Measurements from ENCODE around the gene MAFG.
"Not testable (repeated sequence)": the region's sequence is repeated elsewhere in the genome, so short reads cannot be mapped to it uniquely, and the experiment has no call there.

MAFG gene

GRCh38 chr17:81921996-81922565 lies 5.5 kb downstream of the MAFG start:
- DNase-seq: no peak

GRCh38 chr17:81921537-81921862 lies 6.0 kb downstream of the MAFG start:
- DNase-seq: no peak

GRCh38 chr17:81920612-81921536 lies 6.7 kb downstream of the MAFG start:
- no peak for DNase-seq

DNA sequence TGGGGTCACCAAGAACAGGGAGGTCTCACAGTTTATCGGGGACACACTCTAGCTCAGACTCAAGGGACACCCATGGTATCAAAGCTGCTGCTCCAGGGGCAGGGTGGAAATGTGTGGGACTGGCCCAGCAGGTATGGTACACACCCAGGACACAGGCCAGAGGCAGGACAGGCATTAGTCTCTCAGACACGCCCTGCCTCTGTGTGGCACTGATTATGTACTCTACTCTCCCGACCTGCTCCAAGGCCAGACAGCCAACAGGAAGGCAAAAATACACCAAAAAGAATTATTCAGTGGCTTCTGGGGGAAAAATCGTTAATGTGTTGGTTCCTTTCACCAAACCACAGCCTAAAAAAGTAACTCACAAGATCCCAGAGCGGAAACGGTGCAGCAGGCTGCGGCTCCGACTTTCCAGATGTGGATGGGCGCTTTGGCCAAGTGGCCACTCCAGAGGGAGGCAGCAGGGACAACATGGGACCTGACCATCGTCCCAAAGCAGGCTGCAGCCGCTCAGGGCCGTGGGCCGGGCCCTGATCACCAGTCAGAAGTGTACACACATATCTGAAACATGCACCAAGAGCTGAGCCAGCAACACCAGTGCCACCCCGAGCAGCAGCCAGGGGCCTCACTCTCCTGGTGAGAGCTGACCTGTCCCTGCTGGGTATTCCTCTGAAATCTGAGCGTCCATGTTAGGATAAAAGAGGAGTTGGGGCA lies 8.5 kb downstream of the MAFG start:
- DNase-seq: no peak

DNA sequence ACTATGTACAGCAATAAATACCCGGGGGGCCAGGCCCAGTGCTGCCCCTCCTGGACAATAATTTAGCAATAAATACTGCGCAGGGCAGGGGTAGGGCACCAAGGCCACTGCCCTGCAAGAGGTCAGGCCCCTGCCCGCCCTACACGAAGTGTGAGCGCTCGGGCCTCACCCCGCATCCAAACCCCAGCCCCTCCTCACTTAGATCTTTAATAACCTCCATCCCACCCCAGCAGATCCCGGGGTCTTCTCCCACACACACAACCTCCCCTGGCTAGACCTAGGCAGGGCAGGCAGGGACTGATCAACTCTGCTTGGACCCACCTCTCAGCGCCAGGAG lies 9.2 kb downstream of the MAFG start:
- DNase-seq: not testable (repeated sequence)

DNA sequence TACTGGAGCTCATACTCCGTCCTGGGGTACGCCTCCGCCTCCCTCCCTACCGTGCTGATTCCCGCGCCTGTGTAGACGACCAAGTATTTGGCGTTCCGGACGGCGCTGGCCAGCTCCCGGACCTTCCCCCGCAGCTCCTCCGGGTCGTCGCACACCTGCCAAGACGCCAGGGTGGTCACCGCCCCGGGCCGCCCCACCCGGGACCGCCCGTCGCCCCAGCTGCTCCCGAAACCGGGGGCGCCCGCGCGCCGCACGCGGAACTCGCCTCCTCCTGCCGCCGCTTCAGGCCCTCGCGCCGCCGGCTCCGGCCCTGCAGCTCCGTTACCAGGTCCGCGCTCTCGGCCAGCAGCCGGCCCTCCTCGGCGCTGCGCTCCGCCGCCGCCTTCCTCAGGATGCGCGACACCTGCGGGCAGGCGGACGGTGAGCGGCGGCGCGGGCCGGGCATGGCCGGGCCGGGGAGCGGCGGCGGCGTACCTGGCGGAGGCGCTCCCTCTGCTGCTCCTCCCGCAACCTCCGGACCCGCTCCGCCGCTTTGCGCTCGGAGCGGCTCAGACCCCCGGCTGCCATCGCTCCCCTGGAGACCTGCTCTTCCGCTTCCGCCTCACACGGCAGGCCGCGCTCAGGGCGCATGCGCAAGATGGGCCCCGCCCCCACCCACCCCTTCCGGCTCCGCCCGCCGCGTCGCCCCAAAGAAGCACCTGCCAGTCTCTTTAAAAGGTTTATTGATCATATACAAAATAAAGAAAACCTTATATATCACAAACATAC lies 9.8 kb downstream of the MAFG start, which contains the start of gene SIRT7:
Gene SIRT7, minus strand, starts transcription at position 612 of the 768 bp plus-strand sequence. Its CDS starts 45 bp downstream, at position 567.
- peak; percentile 97 for DNase-seq

DNA sequence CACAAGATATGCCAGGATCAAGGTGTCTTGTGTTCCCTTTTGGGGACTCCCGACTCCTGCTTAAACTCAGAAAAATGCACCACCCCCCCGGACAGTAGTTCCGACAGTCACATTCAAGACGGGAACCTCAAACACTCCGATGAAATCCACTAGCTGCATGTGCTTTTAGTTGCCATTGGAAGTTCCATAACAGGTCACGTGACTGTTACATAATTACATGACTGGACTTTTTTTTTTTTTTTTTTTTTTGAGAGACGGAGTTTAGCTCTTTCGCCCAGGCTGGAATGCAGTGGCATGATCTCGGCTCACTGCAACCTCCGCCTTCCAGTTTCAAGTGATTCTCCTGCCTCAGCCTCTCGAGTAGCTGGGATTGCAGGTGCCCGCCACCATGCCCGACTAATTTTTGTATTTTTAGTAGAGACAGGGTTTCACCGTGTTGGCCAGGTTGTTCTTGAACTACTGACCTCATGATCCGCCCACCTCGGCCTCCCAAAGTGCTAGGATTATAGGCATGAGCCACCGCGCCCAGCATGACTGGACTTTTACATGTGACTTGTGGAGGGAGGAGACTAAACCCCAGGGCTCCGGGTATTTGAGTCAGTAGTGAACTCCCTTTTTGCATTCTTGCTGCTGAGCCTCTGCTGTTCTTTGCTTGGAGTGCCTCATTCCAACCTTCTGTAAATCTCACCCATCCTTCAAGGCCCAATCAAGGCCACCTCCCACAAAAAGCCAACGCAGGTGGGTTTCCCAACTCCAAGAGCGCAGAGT lies 11.1 kb downstream of the MAFG start:
- DNase-seq: no peak

- DNase-seq: no peak
These were observed 12.2 kb downstream of the MAFG start for GRCh38 chr17:81915331-81915730.

- DNase-seq: no peak
These were observed 13.3 kb downstream of the MAFG start for GRCh38 chr17:81914103-81914850.

DNA sequence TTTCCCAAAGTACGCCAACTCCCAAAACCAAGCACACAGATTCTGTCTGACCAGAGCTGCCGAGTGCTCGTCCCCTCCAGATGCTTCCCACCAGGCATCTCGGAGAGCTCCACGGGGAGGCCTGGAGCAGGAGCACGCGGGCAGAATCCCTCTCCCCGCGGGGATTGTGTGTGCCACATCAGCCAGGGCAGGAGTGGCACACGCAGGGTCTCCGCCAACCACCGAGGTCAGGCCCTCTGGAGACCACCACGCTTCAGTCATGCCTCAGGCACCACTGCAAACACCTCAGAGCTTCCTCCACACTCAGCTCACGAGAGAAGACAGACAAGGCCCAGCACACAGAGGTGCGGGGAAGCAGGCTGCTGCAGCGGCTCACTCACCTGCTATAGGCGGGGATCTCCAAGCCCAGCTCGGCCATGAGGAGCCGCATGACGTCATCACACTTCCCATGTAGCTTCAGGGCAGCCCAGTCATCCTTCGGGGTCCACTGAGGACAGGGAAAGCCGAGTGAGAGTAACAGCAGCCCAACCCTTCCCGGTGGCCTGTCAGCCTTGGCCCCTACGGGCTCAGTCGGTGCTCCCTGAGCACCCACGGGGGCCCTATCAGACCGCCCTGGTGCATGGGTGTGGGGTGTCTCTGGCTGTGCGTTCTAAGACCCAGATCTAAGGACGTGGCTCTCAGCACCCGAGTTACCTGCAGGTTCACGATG lies 14.0 kb downstream of the MAFG start:
- no peak for DNase-seq

DNA sequence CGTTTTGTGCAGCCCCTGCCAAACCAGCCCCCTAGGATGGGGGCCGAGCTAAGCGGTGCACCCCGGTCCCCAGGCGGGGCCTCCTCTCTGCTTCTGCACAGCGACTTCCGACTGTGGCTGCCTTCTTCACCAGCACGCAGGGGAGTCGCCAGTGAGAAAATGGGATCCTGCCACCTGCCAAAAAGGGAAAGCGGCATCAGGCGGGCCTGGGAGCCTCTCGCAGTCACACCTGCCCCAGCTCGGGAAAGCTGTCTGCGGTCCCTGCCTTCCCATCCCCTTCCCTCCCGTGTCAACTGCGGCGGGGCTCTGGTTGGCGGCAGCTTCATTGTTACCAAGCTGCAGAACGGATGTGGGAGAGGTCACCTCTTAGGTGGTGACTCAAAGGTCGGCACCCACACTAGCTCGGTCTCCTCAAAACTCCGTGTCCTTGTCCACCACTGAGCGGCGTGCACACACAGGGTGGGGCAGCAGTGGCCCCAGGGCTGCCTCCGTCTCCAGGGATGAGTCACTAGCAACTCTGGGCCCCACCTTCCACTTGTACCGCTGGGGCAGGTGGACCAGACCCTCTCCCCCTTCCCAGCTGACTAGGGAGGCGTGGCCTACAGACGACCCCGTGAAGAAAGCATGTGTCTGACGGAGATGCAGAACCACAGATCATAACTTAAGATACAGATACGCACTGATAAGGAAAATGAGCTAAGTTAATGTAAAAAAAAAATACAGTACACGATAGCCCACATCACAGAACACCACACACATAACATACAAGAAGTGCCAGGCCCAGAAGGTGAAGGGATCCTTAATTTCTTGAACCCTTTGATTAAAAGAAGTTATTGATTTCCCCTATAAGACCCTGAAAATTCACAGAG lies 14.9 kb downstream of the MAFG start:
- no peak for DNase-seq

- DNase-seq: no peak
These were observed 15.6 kb downstream of the MAFG start for GRCh38 chr17:81911969-81912368.

DNA sequence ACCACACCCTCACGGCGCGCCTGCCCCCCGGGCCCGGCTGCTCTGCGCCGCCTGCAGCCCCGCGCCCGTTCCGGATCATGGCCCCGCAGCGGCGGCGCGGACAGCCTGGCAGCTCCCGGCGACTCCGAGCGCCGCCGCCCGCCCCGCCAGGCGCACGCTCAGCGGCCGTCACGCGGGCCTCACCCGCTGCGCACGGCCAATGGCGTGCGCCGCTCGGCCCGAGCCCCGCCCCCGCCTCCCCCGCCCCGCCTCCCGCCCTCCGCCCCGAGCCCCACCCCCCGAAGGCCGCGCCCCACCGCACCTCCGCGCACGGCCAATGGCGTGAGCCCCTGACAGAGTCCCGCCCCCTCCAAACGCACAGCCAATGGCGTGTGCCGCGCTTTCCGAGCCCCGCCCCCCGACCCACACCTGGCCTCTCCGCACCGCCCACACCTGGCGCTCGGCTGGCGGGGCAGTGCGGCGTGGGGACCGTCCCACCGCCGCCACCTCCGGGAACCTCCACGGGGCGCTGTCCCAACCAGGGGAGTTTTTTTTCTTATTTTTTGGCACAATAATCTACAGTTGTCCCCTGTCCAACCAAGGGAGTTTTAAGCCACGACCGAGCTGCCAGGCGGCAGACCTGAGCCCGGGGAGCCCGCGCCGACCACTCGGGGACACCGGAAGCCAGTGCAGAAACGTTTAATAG lies 16.1 kb downstream of the MAFG start, which contains the start of gene PCYT2:
Gene PCYT2, minus strand, starts transcription at position 123 of the 685 bp plus-strand sequence. Its CDS starts 44 bp downstream, at position 79.
- peak; percentile 97 for DNase-seq

- no peak for DNase-seq
These were observed 16.7 kb downstream of the MAFG start for GRCh38 chr17:81910840-81911276.

DNA sequence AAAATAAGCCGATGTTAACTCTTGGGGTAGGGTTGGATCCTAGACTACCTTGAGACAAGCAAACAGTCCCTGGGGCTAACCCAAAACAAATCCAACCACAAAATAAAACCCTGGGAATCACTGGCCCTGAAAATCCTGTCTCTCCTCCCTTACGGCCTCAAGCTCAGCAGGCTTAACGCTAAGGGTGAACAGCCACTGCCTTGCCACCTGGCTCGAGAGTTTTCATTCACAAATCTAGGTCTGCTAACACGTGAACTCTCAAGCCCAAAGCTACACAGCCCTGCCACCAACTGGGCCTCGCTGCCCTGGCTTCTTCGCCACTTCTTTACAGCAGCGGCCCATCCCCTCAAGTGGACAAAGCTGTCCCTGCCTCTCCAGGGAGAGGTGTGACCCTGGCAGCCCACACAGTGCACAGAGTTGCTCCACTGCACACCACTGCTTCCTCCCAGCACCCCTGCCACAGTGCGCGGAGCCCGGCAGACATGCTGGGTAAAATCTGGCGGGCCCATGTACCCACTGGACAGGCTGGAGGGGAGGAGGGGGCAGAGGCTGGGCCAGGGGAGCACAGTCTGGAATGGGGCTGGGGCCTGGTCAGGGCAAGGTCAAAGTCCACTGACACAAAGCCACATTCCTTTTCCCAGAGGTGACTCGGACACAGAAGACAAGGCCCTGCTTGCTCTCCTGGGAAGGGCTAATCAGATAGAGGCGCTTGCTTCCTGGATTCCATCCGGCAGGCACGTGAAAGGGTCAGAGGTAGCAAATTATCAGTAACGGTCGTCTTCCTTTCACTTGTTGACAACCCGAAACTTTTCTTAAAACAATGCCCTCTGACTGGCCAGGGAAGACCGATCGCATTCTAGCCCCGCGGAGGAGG lies 17.3 kb downstream of the MAFG start:
- no peak for DNase-seq

GRCh38 chr17:81909231-81909630 lies 18.3 kb downstream of the MAFG start:
- no peak for DNase-seq

DNA sequence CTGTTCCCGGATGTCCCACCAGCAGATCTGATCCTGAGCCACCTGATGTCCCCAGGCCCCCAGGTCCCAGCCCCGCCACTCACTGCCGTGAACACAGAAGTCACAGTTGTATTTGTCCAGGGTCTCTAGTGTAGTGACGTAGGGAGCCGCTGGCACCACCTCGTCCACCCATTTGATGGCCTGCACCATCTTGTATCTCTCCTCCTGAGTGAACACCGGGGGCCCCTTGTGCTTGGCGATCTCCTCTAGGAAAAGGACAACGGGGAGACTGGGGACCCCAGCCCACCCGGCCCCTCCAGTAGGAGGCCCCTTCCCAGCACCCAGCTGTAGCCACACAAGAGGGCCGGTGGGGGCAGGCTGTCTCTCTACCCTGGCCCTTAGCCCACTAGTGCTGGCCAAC lies 18.7 kb downstream of the MAFG start:
- DNase-seq: no peak

Data from 8988T (cell line).